HepG2 (cell line): ENCODE results near the gene TOX4. TPM values are rescaled to one million over a fixed set of nuclear protein-coding genes. Genes with fewer than 3 reads are reported as not detected.

Source experiments
- BCL6 ChIP-seq: IDR thresholded peaks from 2 replicates; pipeline ENCODE4 v1.6.1; 2016; ENCODE audit warnings: missing genetic modification reagents, missing compliant biosample characterization
- GLI4 ChIP-seq: sonication (generic); formaldehyde crosslinking; IDR thresholded peaks from 2 replicates; pipeline ENCODE4 v1.5.1; 2020; ENCODE audit warnings: missing genetic modification reagents, mild to moderate bottlenecking, moderate library complexity, borderline replicate concordance
- KDM5B ChIP-seq: sonication (generic); formaldehyde crosslinking; IDR thresholded peaks from 2 replicates; pipeline ENCODE4 v1.4.0; 2020; ENCODE audit warnings: missing genetic modification reagents, mild to moderate bottlenecking, borderline replicate concordance
- LCORL ChIP-seq, 2 experiments: fragments of 450-650 bp in 1 of 2; sonication (generic) in 1 of 2; formaldehyde crosslinking in 1 of 2; IDR thresholded peaks; 2 replicates each; pipeline versions ENCODE4 v1.5.0 to v1.6.1; 2017 to 2020; ENCODE audit warnings: antibody characterized with exemption in 1 of 2, missing genetic modification reagents in 1 of 2
- MLLT10 ChIP-seq: sonication (generic); formaldehyde crosslinking; IDR thresholded peaks from 2 replicates; pipeline ENCODE4 v1.4.0; 2020; ENCODE audit warnings: missing genetic modification reagents
- MTA3 ChIP-seq: sonication (generic); formaldehyde crosslinking; IDR thresholded peaks from 2 replicates; pipeline ENCODE4 v1.4.0; 2020; ENCODE audit warnings: missing genetic modification reagents
- NR2F2 ChIP-seq: IDR thresholded peaks from 2 replicates; pipeline ENCODE4 v1.6.1; 2012; ENCODE audit warnings: low read depth, inconsistent platforms, borderline replicate concordance
- TARDBP ChIP-seq: sonication (generic); formaldehyde crosslinking; IDR thresholded peaks from 2 replicates; pipeline ENCODE4 v1.8.0; 2022; ENCODE audit warnings: mild to moderate bottlenecking, missing genetic modification reagents
- ZEB1 ChIP-seq: IDR thresholded peaks from 2 replicates; pipeline ENCODE4 v1.6.1; 2012; ENCODE audit warnings: mild to moderate bottlenecking, low read depth, inconsistent platforms; ENCODE audit not compliant: insufficient replicate concordance
- ZNF496 ChIP-seq: sonication (generic); formaldehyde crosslinking; IDR thresholded peaks from 2 replicates; pipeline ENCODE4 v1.8.1; 2023; ENCODE audit warnings: mild to moderate bottlenecking, moderate library complexity, missing genetic modification reagents; ENCODE audit not compliant: insufficient replicate concordance
- ZNF557 ChIP-seq: sonication (generic); formaldehyde crosslinking; IDR thresholded peaks from 2 replicates; pipeline ENCODE4 v1.4.0; 2020; ENCODE audit warnings: missing genetic modification reagents
- ZNF577 ChIP-seq: sonication (generic); formaldehyde crosslinking; IDR thresholded peaks from 2 replicates; pipeline ENCODE4 v1.4.0; 2020; ENCODE audit warnings: mild to moderate bottlenecking, low read depth, missing genetic modification reagents, borderline replicate concordance
- polyA plus RNA-seq, 8 experiments: library from polyadenylated mRNA; depleted of rRNA in 3 of 8; stranded (reverse) in 7 of 8; unstranded in 1 of 8; fragments of >200 nt; fragmentation: Illumina TruSeq in 4 of 8; extraction: Trizol in 4 of 8; gene quantifications; 2 replicates each; pipeline versions ENCODE4 v1.2.1 to v1.2.3, GENCODE V29; 2011 to 2016; ENCODE audit warnings: low read depth in 4 of 8, missing spikeins in 1 of 8, mixed read lengths in 1 of 8; ENCODE audit not compliant: insufficient read depth in 1 of 8
- total RNA-seq, 5 experiments: library from RNA; depleted of rRNA; stranded (reverse); fragments of >200 nt; fragmentation: Illumina TruSeq; extraction: Trizol; gene quantifications; 2 replicates each; pipeline ENCODE4 v1.2.3, GENCODE V29; 2016; ENCODE audit warnings: low read depth in 1 of 5
- TF ChIP-seq, protein P1 (sequence below): sonication (generic); formaldehyde crosslinking; IDR thresholded peaks from 2 replicates; pipeline ENCODE4 v1.4.0; 2020; ENCODE audit warnings: missing genetic modification reagents
- TF ChIP-seq, protein P2 (sequence below), 2 experiments: fragments of 450-650 bp in 1 of 2; sonication (generic) in 1 of 2; formaldehyde crosslinking; IDR thresholded peaks; 2 replicates each; pipeline versions ENCODE4 v1.5.0 to v1.8.0; 2020 to 2022; ENCODE audit warnings: mild to moderate bottlenecking in 1 of 2, missing genetic modification reagents in 1 of 2
- TF ChIP-seq, protein P3 (sequence below): sonication (generic); formaldehyde crosslinking; IDR thresholded peaks from 2 replicates; pipeline ENCODE4 v1.8.0; 2022; ENCODE audit warnings: missing genetic modification reagents, mild to moderate bottlenecking, inconsistent platforms, borderline replicate concordance
- TF ChIP-seq, protein P4 (sequence below): sonication (generic); formaldehyde crosslinking; IDR thresholded peaks from 2 replicates; pipeline ENCODE4 v1.5.1; 2020; ENCODE audit warnings: missing genetic modification reagents, mild to moderate bottlenecking, borderline replicate concordance
- TF ChIP-seq, protein P5 (sequence below): IDR thresholded peaks from 2 replicates; pipeline ENCODE4 v1.4.0; 2020; ENCODE audit warnings: mild to moderate bottlenecking, missing genetic modification reagents

The TOX4 gene
- total and polyA plus RNA-seq, 2 of the 13 experiments (the other 11 are each of a cell fraction or from before 2014, with no cell fraction given), result 71.8 to 163 TPM

DNA sequence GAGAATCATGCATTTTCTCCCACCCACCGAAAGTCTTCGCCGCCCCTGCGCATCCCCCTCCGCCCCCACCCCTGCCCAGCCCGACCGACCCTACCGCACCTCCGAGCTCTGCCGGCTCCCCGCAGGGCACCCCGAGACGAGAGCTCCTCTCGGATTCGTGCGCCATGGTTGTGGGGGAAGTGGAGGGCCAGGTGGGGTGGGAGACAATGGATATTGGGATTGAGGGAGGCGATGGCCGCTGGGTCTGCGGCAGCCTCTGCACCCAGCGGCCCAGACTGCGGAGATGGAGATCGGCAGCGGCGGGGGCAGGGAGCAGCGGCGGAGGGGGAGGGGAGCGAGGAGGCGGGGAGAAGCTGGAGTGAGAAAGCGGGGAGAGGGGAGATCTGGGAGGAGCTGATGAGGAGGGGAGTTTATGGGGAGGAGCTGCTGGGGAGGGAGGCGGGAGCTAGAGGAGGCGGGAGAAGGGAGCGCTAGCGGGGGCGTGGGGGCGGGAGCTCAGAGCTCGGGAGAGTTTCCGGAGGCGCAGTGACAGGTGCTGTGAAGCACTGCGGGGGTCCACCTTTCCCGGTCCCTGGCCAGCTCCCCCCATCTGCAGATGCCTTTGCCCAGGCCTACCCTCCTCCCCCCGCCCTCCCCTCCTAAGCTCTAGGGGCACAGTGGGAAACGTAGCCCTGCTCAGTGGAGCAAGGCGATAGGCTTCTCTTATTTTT is 49.1 kb downstream of the TOX4 start, which contains the start of gene SALL2 (continued):
- TF ChIP-seq, protein P1, sequence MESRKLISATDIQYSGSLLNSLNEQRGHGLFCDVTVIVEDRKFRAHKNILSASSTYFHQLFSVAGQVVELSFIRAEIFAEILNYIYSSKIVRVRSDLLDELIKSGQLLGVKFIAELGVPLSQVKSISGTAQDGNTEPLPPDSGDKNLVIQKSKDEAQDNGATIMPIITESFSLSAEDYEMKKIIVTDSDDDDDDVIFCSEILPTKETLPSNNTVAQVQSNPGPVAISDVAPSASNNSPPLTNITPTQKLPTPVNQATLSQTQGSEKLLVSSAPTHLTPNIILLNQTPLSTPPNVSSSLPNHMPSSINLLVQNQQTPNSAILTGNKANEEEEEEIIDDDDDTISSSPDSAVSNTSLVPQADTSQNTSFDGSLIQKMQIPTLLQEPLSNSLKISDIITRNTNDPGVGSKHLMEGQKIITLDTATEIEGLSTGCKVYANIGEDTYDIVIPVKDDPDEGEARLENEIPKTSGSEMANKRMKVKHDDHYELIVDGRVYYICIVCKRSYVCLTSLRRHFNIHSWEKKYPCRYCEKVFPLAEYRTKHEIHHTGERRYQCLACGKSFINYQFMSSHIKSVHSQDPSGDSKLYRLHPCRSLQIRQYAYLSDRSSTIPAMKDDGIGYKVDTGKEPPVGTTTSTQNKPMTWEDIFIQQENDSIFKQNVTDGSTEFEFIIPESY (CRISPR knock-in tag), result no peak
- TF ChIP-seq TARDBP (CRISPR knock-in tag), result no peak
- TF ChIP-seq, protein P2, sequence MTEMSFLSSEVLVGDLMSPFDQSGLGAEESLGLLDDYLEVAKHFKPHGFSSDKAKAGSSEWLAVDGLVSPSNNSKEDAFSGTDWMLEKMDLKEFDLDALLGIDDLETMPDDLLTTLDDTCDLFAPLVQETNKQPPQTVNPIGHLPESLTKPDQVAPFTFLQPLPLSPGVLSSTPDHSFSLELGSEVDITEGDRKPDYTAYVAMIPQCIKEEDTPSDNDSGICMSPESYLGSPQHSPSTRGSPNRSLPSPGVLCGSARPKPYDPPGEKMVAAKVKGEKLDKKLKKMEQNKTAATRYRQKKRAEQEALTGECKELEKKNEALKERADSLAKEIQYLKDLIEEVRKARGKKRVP (CRISPR knock-in tag; IDR thresholded peaks at IDR 0.05), result peak in 1 of 2 experiments; percentile 47; a peak in 2 of 4 replicates
- TF ChIP-seq KDM5B (CRISPR knock-in tag), result no peak
- no peak for TF ChIP-seq LCORL (IDR thresholded peaks at IDR 0.05)
- 0 out of 2 replicates have a peak, but pooled peaks have one; percentile 41 for TF ChIP-seq LCORL (CRISPR knock-in tag; IDR thresholded peaks at IDR 0.05)
- TF ChIP-seq ZNF496 (CRISPR knock-in tag), result no peak
- no peak for TF ChIP-seq ZEB1
- no peak for TF ChIP-seq ZNF577
- TF ChIP-seq BCL6, result no peak
- no peak for TF ChIP-seq MLLT10 (CRISPR knock-in tag)
- no peak for TF ChIP-seq ZNF557
- TF ChIP-seq GLI4 (CRISPR knock-in tag), result no peak
- TF ChIP-seq, protein P3, sequence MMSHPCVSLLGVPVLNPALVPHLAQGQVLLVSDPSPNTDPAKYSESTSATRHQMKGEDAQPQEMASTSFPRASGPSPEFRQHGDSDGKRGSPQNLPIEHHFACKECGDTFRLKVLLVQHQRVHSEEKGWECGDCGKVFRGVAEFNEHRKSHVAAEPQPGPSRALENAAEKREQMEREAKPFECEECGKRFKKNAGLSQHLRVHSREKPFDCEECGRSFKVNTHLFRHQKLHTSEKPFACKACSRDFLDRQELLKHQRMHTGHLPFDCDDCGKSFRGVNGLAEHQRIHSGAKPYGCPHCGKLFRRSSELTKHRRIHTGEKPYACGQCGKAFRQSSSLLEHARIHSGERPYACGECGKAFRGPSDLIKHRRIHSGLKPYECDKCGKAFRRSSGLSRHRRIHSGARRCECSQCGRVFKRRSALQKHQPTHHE (CRISPR knock-in tag), result no peak
- TF ChIP-seq MTA3 (CRISPR knock-in tag), result no peak
- TF ChIP-seq, protein P4, sequence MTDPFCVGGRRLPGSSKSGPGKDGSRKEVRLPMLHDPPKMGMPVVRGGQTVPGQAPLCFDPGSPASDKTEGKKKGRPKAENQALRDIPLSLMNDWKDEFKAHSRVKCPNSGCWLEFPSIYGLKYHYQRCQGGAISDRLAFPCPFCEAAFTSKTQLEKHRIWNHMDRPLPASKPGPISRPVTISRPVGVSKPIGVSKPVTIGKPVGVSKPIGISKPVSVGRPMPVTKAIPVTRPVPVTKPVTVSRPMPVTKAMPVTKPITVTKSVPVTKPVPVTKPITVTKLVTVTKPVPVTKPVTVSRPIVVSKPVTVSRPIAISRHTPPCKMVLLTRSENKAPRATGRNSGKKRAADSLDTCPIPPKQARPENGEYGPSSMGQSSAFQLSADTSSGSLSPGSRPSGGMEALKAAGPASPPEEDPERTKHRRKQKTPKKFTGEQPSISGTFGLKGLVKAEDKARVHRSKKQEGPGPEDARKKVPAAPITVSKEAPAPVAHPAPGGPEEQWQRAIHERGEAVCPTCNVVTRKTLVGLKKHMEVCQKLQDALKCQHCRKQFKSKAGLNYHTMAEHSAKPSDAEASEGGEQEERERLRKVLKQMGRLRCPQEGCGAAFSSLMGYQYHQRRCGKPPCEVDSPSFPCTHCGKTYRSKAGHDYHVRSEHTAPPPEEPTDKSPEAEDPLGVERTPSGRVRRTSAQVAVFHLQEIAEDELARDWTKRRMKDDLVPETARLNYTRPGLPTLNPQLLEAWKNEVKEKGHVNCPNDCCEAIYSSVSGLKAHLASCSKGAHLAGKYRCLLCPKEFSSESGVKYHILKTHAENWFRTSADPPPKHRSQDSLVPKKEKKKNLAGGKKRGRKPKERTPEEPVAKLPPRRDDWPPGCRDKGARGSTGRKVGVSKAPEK (CRISPR knock-in tag), result peak; percentile 5; the same call in 1 of the 2 replicates
- TF ChIP-seq, protein P5, sequence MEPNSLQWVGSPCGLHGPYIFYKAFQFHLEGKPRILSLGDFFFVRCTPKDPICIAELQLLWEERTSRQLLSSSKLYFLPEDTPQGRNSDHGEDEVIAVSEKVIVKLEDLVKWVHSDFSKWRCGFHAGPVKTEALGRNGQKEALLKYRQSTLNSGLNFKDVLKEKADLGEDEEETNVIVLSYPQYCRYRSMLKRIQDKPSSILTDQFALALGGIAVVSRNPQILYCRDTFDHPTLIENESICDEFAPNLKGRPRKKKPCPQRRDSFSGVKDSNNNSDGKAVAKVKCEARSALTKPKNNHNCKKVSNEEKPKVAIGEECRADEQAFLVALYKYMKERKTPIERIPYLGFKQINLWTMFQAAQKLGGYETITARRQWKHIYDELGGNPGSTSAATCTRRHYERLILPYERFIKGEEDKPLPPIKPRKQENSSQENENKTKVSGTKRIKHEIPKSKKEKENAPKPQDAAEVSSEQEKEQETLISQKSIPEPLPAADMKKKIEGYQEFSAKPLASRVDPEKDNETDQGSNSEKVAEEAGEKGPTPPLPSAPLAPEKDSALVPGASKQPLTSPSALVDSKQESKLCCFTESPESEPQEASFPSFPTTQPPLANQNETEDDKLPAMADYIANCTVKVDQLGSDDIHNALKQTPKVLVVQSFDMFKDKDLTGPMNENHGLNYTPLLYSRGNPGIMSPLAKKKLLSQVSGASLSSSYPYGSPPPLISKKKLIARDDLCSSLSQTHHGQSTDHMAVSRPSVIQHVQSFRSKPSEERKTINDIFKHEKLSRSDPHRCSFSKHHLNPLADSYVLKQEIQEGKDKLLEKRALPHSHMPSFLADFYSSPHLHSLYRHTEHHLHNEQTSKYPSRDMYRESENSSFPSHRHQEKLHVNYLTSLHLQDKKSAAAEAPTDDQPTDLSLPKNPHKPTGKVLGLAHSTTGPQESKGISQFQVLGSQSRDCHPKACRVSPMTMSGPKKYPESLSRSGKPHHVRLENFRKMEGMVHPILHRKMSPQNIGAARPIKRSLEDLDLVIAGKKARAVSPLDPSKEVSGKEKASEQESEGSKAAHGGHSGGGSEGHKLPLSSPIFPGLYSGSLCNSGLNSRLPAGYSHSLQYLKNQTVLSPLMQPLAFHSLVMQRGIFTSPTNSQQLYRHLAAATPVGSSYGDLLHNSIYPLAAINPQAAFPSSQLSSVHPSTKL (CRISPR knock-in tag), result no peak; the same call in 1 of the 2 replicates
- TF ChIP-seq NR2F2, result no peak
